ENCODE data around the gene CYP11A1.
"Not testable (repeated sequence)": the region's sequence is repeated elsewhere in the genome, so short reads cannot be mapped to it uniquely, and the experiment has no call there.

CYP11A1 gene

GRCh38 chr15:74400313-74400860, 32.9 kb upstream of the CYP11A1 start:
- DNase-seq = no peak

- no peak for DNase-seq
These were observed 32.3 kb upstream of the CYP11A1 start for GRCh38 chr15:74399511-74400312.

GRCh38 chr15:74399100-74399499, 31.7 kb upstream of the CYP11A1 start:
- DNase-seq = no peak

- no peak for DNase-seq
These were observed 30.7 kb upstream of the CYP11A1 start for GRCh38 chr15:74398183-74398582.

GRCh38 chr15:74397239-74398068, 30.0 kb upstream of the CYP11A1 start:
- no peak for DNase-seq

- no peak for DNase-seq
These were observed 29.2 kb upstream of the CYP11A1 start for GRCh38 chr15:74396445-74397238.

- no peak for DNase-seq
These were observed 28.6 kb upstream of the CYP11A1 start for GRCh38 chr15:74396146-74396438.

- DNase-seq = no peak
These were observed 28.1 kb upstream of the CYP11A1 start for GRCh38 chr15:74395319-74396145.

GRCh38 chr15:74394090-74394846, 26.8 kb upstream of the CYP11A1 start:
- DNase-seq = no peak

- no peak for DNase-seq
These were observed 26.0 kb upstream of the CYP11A1 start for GRCh38 chr15:74393423-74393822.

GRCh38 chr15:74392902-74393301, 25.5 kb upstream of the CYP11A1 start:
- no peak for DNase-seq

GRCh38 chr15:74392451-74392830, 25.0 kb upstream of the CYP11A1 start:
- no peak for DNase-seq

- no peak for DNase-seq
These were observed 24.4 kb upstream of the CYP11A1 start for GRCh38 chr15:74391582-74392450.

- DNase-seq = no peak
These were observed 23.3 kb upstream of the CYP11A1 start for GRCh38 chr15:74390647-74391288.

GRCh38 chr15:74390049-74390646, 22.7 kb upstream of the CYP11A1 start:
- DNase-seq = not testable (repeated sequence)

GRCh38 chr15:74389241-74390048, 22.0 kb upstream of the CYP11A1 start:
- DNase-seq = no peak

GRCh38 chr15:74388363-74388951, 21.0 kb upstream of the CYP11A1 start:
- DNase-seq = no peak

Measured in NCI-H526 (cell line).